WTC11 (cell line): ENCODE measurements around the gene GNA14. TPM values are rescaled to one million over a fixed set of nuclear protein-coding genes. Genes with fewer than 3 reads are reported as not detected.
"Not testable (repeated sequence)": the region's sequence is repeated elsewhere in the genome, so short reads cannot be mapped to it uniquely, and the experiment has no call there.

Source experiments
- ATAC-seq: fragments of 200-7000 bp; cut with Tn5 transposase; 2 replicates; pipeline ENCODE4 v1.10.0; 2021; ENCODE audit warnings: mild to moderate bottlenecking, moderate library complexity
- CTCF ChIA-PET: fragments of 300-600 bp; sonication (Branson Sonifier 250); formaldehyde crosslinking; loops from one replicate; lab custom pipeline; 2021; ENCODE audit warnings: antibody characterized with exemption; lab: Charles Lee
- POLR2A ChIA-PET: fragments of 350-600 bp; sonication (Branson Sonifier 250); formaldehyde crosslinking; loops from one replicate; lab custom pipeline; 2021; ENCODE audit warnings: antibody characterized with exemption; lab: Charles Lee
- DNase-seq: peaks from one replicate; pipeline ENCODE4 v3.0.0; 2021; ENCODE audit warnings: low spot score
- H3K27ac Mint-ChIP-seq: 2 replicates; pipeline ENCODE4 v1.8.0; 2021; ENCODE audit warnings: mixed read lengths
- H3K27me3 Mint-ChIP-seq: 2 replicates; pipeline ENCODE4 v1.8.0; 2021; ENCODE audit warnings: low read depth, mild to moderate bottlenecking, moderate library complexity, mixed read lengths
- H3K36me3 Mint-ChIP-seq: 2 replicates; pipeline ENCODE4 v1.8.0; 2021; ENCODE audit warnings: mixed read lengths
- H3K4me1 Mint-ChIP-seq: 2 replicates; pipeline ENCODE4 v1.8.0; 2022; ENCODE audit warnings: mixed read lengths
- H3K4me3 Mint-ChIP-seq: 2 replicates; pipeline ENCODE4 v1.8.0; 2021; ENCODE audit warnings: mild to moderate bottlenecking, moderate library complexity, mixed read lengths
- H3K9me3 Mint-ChIP-seq: 2 replicates; pipeline ENCODE4 v1.8.0; 2021; ENCODE audit warnings: mixed read lengths
- CREB1 ChIP-seq: sonication (generic); formaldehyde crosslinking; IDR thresholded peaks from 2 replicates; pipeline ENCODE4 v1.8.0; 2023; ENCODE audit warnings: mild to moderate bottlenecking, missing genetic modification reagents
- ESRRA ChIP-seq: sonication (generic); formaldehyde crosslinking; IDR thresholded peaks from 2 replicates; pipeline ENCODE4 v1.8.1; 2022; ENCODE audit warnings: mild to moderate bottlenecking, missing genetic modification reagents, borderline replicate concordance
- ETV6 ChIP-seq: sonication (generic); formaldehyde crosslinking; IDR thresholded peaks from 2 replicates; pipeline ENCODE4 v1.8.1; 2022; ENCODE audit warnings: mild to moderate bottlenecking, missing genetic modification reagents
- GABPB1 ChIP-seq: sonication (generic); formaldehyde crosslinking; IDR thresholded peaks from 2 replicates; pipeline ENCODE4 v1.8.1; 2023; ENCODE audit warnings: mild to moderate bottlenecking, missing genetic modification reagents
- JAZF1 ChIP-seq: fragments of 250-450 bp; sonication (Bioruptor Pico); IDR thresholded peaks from 2 replicates; pipeline ENCODE4 v1.9.0; 2021; ENCODE audit warnings: moderate library complexity, mild to moderate bottlenecking, inconsistent platforms
- KAT7 ChIP-seq: sonication (generic); formaldehyde crosslinking; IDR thresholded peaks from 2 replicates; pipeline ENCODE4 v1.8.1; 2023; ENCODE audit warnings: missing genetic modification reagents, mild to moderate bottlenecking, borderline replicate concordance
- MXD4 ChIP-seq: fragments of 250-450 bp; sonication (Bioruptor Pico); IDR thresholded peaks from 2 replicates; pipeline ENCODE4 v1.8.0; 2021; ENCODE audit warnings: mild to moderate bottlenecking, moderate library complexity, borderline replicate concordance
- MYBL2 ChIP-seq: sonication (generic); formaldehyde crosslinking; IDR thresholded peaks from 2 replicates; pipeline ENCODE4 v1.8.1; 2023; ENCODE audit warnings: mild to moderate bottlenecking, moderate library complexity, missing genetic modification reagents
- NFYB ChIP-seq: sonication (generic); formaldehyde crosslinking; conservative IDR thresholded peaks from 2 replicates; pipeline ENCODE4 v1.8.0; 2022; ENCODE audit warnings: low read depth, missing genetic modification reagents
- RORB ChIP-seq: fragments of 250-450 bp; sonication (Bioruptor Pico); IDR thresholded peaks from 2 replicates; pipeline ENCODE4 v1.9.0; 2021; ENCODE audit warnings: mild to moderate bottlenecking
- SP1 ChIP-seq: sonication (generic); formaldehyde crosslinking; conservative IDR thresholded peaks from 2 replicates; pipeline ENCODE4 v1.8.1; 2022; ENCODE audit warnings: missing genetic modification reagents
- USF2 ChIP-seq: sonication (generic); formaldehyde crosslinking; IDR thresholded peaks from 2 replicates; pipeline ENCODE4 v1.8.1; 2023; ENCODE audit warnings: mild to moderate bottlenecking, missing genetic modification reagents, moderate library complexity
- ZBTB21 ChIP-seq: sonication (generic); formaldehyde crosslinking; IDR thresholded peaks from 2 replicates; pipeline ENCODE4 v1.8.1; 2023; ENCODE audit warnings: mild to moderate bottlenecking, missing genetic modification reagents, borderline replicate concordance
- ZNF232 ChIP-seq: sonication (generic); formaldehyde crosslinking; IDR thresholded peaks from 2 replicates; pipeline ENCODE4 v1.8.0; 2022; ENCODE audit warnings: mild to moderate bottlenecking, missing genetic modification reagents
- ZNF416 ChIP-seq: fragments of 250-450 bp; sonication (Bioruptor Pico); IDR thresholded peaks from 2 replicates; pipeline ENCODE4 v1.9.0; 2021; ENCODE audit warnings: mild to moderate bottlenecking, inconsistent platforms
- ZNF423 ChIP-seq: fragments of 250-450 bp; sonication (Bioruptor Pico); IDR thresholded peaks from 2 replicates; pipeline ENCODE4 v2.1.2; 2022; ENCODE audit warnings: mild to moderate bottlenecking, moderate library complexity
- total RNA-seq: library from RNA; stranded (reverse); gene quantifications from 3 replicates; pipeline ENCODE4 v1.2.3, GENCODE V29; 2021
- TF ChIP-seq, protein P1 (sequence below): sonication (generic); formaldehyde crosslinking; IDR thresholded peaks from 2 replicates; pipeline ENCODE4 v1.8.0; 2023; ENCODE audit warnings: missing genetic modification reagents
- TF ChIP-seq, protein P2 (sequence below): fragments of 200-600 bp; IDR thresholded peaks from 2 replicates; pipeline ENCODE4 v1.8.0; 2022; ENCODE audit warnings: antibody characterized with exemption
- TF ChIP-seq, protein P3 (sequence below): fragments of 250-450 bp; sonication (Bioruptor Pico); conservative IDR thresholded peaks from 2 replicates; pipeline ENCODE4 v1.9.0; 2021; ENCODE audit warnings: mild to moderate bottlenecking
- TF ChIP-seq, protein P4 (sequence below): sonication (generic); formaldehyde crosslinking; IDR thresholded peaks from 2 replicates; pipeline ENCODE4 v1.8.0; 2023; ENCODE audit warnings: missing genetic modification reagents, mild to moderate bottlenecking, borderline replicate concordance

The GNA14 gene
- total RNA-seq, 1 experiment from 2014 or later: 26.7 TPM

GRCh38 chr9:77408521-77408920 lies 239.6 kb downstream of the GNA14 start:
- ATAC-seq, POLR2A ChIA-PET, H3K4me3 Mint-ChIP-seq, H3K27ac Mint-ChIP-seq, DNase-seq, CTCF ChIA-PET, H3K27me3 Mint-ChIP-seq, H3K4me1 Mint-ChIP-seq: not testable (repeated sequence)
- Mint-ChIP-seq H3K36me3 (peaks cover 69% of the 10 kb centered on the region), H3K9me3 (peaks cover 39% of the 10 kb centered on the region)

GRCh38 chr9:77403239-77403638 lies 244.9 kb downstream of the GNA14 start:
- ATAC-seq (no peak), DNase-seq (no peak)
- ChIA-PET POLR2A (no interaction called here), CTCF (no interaction called here)
- TF ChIP-seq CREB1: no peak
- no peak for TF ChIP-seq MYBL2 (CRISPR knock-in tag)
- TF ChIP-seq ESRRA (CRISPR knock-in tag): no peak
- TF ChIP-seq USF2 (CRISPR knock-in tag): no peak
- no peak for TF ChIP-seq GABPB1 (CRISPR knock-in tag)
- Mint-ChIP-seq H3K36me3 (peaks cover 30% of the 10 kb centered on the region), H3K9me3 (peaks cover 15% of the 10 kb centered on the region), H3K4me1 (peaks cover 3% of the 10 kb centered on the region; the same call in 1 of the 2 replicates), H3K27ac (no peak overlapping the region), H3K27me3 (peaks cover 4% of the 10 kb centered on the region; the same call in 1 of the 2 replicates), H3K4me3 (no peak overlapping the region)

DNA sequence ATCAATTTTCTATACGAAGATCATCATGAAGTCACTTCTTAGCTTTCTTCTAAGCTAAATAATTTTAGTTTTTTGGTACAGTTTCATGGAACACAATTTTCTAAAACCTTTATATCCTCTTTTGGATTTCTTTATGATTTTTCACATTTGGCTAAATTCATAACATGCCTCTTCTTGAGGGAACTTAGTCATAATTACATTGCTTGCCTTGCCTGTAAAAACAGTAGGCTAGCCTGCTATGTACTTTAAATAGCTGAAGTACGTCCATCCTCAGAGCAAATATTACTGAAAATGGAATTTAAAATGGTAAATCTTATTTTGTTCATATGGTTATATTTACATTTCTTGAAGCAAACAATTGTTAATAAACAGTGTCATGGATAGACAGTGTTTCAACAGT lies 245.8 kb downstream of the GNA14 start:
- H3K36me3 Mint-ChIP-seq: peaks cover 21% of the 10 kb centered on the region
- TF ChIP-seq JAZF1 (CRISPR knock-in tag) (no peak), ETV6 (no peak), MXD4 (CRISPR knock-in tag) (no peak), KAT7 (CRISPR knock-in tag) (no peak), ZBTB21 (CRISPR knock-in tag) (no peak)
- TF ChIP-seq, protein P1, sequence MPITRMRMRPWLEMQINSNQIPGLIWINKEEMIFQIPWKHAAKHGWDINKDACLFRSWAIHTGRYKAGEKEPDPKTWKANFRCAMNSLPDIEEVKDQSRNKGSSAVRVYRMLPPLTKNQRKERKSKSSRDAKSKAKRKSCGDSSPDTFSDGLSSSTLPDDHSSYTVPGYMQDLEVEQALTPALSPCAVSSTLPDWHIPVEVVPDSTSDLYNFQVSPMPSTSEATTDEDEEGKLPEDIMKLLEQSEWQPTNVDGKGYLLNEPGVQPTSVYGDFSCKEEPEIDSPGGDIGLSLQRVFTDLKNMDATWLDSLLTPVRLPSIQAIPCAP (CRISPR knock-in tag): no peak
- TF ChIP-seq, protein P2, sequence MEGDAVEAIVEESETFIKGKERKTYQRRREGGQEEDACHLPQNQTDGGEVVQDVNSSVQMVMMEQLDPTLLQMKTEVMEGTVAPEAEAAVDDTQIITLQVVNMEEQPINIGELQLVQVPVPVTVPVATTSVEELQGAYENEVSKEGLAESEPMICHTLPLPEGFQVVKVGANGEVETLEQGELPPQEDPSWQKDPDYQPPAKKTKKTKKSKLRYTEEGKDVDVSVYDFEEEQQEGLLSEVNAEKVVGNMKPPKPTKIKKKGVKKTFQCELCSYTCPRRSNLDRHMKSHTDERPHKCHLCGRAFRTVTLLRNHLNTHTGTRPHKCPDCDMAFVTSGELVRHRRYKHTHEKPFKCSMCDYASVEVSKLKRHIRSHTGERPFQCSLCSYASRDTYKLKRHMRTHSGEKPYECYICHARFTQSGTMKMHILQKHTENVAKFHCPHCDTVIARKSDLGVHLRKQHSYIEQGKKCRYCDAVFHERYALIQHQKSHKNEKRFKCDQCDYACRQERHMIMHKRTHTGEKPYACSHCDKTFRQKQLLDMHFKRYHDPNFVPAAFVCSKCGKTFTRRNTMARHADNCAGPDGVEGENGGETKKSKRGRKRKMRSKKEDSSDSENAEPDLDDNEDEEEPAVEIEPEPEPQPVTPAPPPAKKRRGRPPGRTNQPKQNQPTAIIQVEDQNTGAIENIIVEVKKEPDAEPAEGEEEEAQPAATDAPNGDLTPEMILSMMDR: no peak
- ChIA-PET CTCF (no interaction called here), POLR2A (no interaction called here)
- H3K27ac Mint-ChIP-seq: no peak overlapping the region
- H3K4me1 Mint-ChIP-seq: peaks cover 3% of the 10 kb centered on the region; the same call in 1 of the 2 replicates
- no peaks in the 10 kb centered on the region for H3K27me3 Mint-ChIP-seq
- H3K9me3 Mint-ChIP-seq: peaks cover 9% of the 10 kb centered on the region
- no peak overlapping the region for H3K4me3 Mint-ChIP-seq
- DNase-seq (no peak), ATAC-seq (no peak)

DNA sequence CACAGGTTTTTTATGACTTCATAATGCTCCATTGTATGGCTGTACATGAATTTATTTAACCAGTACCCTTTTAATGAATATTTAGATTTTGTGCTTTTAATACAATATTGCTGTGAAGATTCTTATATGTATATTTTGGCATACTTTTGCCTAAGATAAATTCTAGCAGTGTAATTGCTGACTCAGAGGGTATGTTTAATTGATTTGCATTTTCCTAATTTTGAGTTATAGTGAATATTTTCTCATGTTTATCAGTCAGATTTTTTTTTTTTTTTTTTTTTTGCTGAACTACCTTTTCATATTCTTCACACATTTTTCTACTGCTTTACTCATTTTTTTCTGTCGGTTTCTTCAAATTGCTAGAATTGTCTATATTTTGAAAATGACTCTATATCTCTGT lies 248.2 kb downstream of the GNA14 start:
- no peak overlapping the region for H3K27ac Mint-ChIP-seq
- DNase-seq: no peak
- H3K4me1 Mint-ChIP-seq: peaks cover 3% of the 10 kb centered on the region; the same call in 1 of the 2 replicates
- CTCF ChIA-PET: interaction anchor here (0.7 kb wide), 1 partner anchor 52 kb away, joined by 4 read pairs; no protein-coding TSS in a partner anchor
- H3K4me3 Mint-ChIP-seq: no peak overlapping the region
- H3K36me3 Mint-ChIP-seq: no peaks in the 10 kb centered on the region
- H3K27me3 Mint-ChIP-seq: no peaks in the 10 kb centered on the region
- H3K9me3 Mint-ChIP-seq: peaks cover 5% of the 10 kb centered on the region; the same call in 1 of the 2 replicates
- ATAC-seq: no peak
- POLR2A ChIA-PET: no interaction called here
- TF ChIP-seq RORB: no peak
- TF ChIP-seq, protein P3, sequence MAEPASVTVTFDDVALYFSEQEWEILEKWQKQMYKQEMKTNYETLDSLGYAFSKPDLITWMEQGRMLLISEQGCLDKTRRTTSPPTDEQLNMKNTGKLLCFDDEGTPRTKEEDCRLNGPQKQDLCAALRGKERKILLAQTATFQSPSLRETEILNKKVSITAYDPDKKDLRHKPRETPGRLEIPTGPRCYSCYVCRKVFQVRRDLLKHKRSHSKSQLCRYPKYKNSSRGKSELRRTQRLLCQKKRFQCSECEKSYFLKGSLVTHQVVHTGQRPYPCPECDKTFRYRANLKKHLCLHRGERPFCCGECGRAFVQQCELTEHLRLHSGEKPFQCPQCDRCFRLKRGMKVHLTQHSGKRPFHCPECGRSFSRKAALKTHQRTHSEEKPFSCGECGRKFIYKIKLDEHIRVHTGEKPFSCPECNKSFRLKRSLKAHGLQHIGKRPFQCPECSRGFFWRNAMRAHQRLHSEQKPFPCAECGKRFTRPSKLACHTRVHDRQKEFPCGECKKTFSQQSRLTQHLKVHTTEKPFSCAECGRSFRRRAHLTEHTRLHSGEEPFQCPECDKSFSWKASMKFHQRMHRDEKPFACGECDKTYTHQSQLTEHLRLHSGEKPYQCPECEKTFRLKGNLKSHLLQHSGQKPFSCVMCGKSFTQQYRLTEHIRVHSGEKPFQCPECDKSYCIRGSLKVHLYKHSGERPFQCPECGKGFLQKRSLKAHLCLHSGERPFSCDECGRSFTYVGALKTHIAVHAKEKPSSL: no peak
- no peak for TF ChIP-seq ZNF232 (CRISPR knock-in tag)
- TF ChIP-seq SP1 (CRISPR knock-in tag): no peak
- no peak for TF ChIP-seq ZNF416 (CRISPR knock-in tag)
- TF ChIP-seq, protein P4, sequence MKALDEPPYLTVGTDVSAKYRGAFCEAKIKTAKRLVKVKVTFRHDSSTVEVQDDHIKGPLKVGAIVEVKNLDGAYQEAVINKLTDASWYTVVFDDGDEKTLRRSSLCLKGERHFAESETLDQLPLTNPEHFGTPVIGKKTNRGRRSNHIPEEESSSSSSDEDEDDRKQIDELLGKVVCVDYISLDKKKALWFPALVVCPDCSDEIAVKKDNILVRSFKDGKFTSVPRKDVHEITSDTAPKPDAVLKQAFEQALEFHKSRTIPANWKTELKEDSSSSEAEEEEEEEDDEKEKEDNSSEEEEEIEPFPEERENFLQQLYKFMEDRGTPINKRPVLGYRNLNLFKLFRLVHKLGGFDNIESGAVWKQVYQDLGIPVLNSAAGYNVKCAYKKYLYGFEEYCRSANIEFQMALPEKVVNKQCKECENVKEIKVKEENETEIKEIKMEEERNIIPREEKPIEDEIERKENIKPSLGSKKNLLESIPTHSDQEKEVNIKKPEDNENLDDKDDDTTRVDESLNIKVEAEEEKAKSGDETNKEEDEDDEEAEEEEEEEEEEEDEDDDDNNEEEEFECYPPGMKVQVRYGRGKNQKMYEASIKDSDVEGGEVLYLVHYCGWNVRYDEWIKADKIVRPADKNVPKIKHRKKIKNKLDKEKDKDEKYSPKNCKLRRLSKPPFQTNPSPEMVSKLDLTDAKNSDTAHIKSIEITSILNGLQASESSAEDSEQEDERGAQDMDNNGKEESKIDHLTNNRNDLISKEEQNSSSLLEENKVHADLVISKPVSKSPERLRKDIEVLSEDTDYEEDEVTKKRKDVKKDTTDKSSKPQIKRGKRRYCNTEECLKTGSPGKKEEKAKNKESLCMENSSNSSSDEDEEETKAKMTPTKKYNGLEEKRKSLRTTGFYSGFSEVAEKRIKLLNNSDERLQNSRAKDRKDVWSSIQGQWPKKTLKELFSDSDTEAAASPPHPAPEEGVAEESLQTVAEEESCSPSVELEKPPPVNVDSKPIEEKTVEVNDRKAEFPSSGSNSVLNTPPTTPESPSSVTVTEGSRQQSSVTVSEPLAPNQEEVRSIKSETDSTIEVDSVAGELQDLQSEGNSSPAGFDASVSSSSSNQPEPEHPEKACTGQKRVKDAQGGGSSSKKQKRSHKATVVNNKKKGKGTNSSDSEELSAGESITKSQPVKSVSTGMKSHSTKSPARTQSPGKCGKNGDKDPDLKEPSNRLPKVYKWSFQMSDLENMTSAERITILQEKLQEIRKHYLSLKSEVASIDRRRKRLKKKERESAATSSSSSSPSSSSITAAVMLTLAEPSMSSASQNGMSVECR (CRISPR knock-in tag): no peak
- TF ChIP-seq ZNF423 (CRISPR knock-in tag): no peak
- TF ChIP-seq NFYB: no peak
